Right renal pelvis (tissue), 4 donors: ENCODE results near the gene BAZ1B. TPM values are rescaled to one million over a fixed set of nuclear protein-coding genes. Genes with fewer than 3 reads are reported as not detected.
"Not testable (repeated sequence)": the region's sequence is repeated elsewhere in the genome, so short reads cannot be mapped to it uniquely, and the experiment has no call there.

Experiments
- DNase-seq, 4 donors: peaks; one replicate each; pipeline ENCODE4 v3.0.0-alpha.2; 2013; ENCODE audit warnings: low read depth in 4 of 4, low spot score in 3 of 4, missing footprints in 1 of 4
- polyA plus RNA-seq, 4 donors: library from polyadenylated mRNA; unstranded; fragments of 120-200 nt; gene quantifications; one replicate each; pipeline ENCODE4 v1.2.1, GENCODE V29; 2013; ENCODE audit not compliant: insufficient read length in 4 of 4

The BAZ1B gene
- polyA plus RNA-seq, 4 donors: 69.0 to 78.0 (median 73.6) TPM

GRCh38 chr7:73448609-73449008 lies 73.5 kb downstream of the BAZ1B start:
- no peak for DNase-seq

GRCh38 chr7:73447121-73447733 lies 74.9 kb downstream of the BAZ1B start:
- DNase-seq: no peak

GRCh38 chr7:73446682-73447081 lies 75.4 kb downstream of the BAZ1B start:
- no peak for DNase-seq

DNA sequence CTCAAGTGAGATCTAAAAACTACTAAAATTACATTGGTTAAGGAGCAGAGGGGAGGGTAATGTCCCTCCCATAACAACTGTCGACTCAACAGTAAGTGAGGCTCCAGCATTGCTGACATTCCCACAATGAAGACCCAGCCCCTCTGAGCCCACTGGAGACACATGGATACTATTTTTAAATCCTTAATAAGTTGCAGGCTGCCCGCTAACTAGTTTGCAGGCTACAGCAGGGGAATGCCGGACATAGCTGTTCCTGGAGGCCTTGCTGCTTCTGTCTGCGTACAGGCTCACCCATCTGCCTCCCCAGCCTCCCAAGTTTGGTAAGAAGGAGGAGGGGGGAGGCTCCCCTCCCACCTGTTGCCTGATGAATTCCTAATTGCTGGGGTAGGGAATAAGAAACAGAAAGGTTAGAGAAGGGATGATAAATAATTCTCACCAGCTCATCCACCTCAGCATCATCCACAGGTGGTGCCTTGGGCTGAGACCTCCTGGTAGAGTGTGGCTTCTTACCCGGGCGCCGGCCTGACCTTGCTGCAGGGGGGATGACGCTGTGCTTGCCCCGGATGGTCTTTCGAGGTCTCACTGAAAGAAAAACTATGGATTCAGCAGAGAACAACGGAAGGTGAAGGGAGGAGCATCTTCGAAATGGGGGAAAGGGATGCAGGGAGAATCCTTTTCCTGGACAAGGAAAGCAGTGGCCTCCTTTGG lies 78.4 kb downstream of the BAZ1B start:
- no peak for DNase-seq

DNA sequence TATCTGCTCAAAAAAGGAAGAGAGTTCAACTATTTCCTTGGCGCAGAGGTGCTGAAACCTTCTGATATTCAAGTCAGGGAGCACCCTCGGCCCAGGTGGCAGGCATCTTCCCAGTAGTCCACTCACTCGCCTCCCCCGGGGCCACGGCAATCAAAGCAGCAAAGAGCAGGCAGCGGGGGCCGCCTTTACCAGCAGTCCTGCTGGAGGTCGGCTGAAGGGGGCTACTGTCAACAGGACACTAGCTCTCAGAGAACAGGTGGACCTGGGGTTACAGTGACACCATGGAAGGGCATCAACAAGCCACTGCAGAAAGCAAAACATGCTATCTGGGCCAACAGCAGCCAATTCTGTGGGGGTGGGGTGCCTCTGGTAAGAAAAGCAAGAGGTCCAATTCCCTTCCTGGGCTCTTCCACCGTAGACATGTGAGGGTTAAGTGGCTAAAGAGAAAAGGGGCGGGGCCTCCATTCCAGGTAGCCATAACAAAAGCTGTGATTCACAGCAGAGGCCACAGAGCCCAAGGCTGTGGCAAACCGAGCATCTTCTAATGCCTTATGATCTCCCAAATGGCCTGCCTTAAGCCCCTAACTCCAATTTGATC lies 79.1 kb downstream of the BAZ1B start:
- DNase-seq: no peak

DNA sequence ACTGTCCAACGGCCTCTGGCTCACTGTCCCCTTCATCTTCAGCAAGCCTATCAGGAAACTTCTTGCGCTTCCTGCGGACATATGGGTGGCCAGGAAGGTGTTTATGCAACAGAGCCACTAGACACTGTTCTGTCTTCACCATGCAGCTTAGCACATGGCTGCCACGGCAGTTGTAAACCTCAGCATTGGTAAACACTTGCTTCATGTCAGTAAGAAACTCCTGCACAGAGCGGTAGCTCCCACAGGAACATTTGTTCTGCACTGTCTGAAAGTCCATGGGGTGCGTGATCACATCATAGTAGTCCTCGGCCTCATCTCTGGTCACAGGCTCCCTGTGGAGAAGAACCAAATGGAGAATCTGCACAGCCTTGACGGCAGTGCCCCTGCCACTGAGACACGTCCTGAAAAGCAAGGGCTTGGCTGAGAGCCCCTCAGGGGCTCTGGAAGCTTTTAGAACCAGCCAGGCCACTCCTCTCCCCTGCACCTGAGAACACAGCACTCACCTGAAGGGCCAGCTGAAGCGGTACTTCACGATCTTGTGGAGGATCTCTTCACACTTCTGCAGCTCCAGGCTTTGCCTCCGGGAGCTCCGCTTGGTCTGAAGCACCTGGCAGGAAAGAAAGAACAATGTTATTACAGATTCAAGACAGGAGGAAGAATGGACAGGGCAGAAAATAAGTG lies 79.7 kb downstream of the BAZ1B start:
- no peak for DNase-seq

- DNase-seq: no peak
Observed at GRCh38 chr7:73439410-73439704, 82.7 kb downstream of the BAZ1B start.

GRCh38 chr7:73438547-73439409 lies 83.3 kb downstream of the BAZ1B start:
- no peak for DNase-seq

DNA sequence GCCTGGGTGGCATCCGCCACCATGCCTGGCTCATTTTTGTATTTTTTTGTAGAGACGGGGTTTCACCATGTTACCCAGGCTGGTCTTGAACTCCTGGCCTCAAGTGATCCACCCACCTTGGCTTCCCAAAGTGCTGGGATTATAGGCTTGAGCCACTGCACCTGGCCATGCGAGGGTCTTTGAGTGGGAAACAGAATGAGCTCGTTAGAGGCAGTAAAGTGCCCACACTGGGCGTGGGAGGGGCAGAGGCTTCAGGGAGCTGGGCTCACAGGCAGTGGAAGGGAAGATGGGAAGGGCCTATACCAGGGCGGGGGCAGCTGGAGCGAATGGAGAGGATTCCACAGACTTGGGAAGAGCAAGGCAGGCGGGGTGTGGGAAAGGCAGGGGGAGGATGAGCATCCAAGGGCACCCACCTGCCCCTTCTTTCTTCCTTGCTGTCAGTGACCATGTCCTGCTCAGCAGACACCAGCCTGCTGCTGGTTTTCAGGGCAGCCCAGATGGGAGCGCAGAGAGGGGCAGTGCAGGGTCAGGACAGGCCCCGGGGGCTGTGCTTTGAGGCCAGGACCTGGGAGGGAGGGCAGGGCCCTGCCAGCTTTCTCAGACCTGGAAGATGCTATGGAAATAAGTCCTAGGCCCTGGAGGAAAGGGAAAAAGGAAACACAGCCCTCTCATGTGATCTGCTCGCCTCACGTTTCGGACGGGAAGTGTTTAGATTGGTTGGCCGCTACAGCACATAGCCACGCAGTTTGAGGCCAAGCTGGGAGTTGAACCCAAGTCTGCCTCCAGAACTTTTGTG lies 84.3 kb downstream of the BAZ1B start:
- DNase-seq: no peak

DNA sequence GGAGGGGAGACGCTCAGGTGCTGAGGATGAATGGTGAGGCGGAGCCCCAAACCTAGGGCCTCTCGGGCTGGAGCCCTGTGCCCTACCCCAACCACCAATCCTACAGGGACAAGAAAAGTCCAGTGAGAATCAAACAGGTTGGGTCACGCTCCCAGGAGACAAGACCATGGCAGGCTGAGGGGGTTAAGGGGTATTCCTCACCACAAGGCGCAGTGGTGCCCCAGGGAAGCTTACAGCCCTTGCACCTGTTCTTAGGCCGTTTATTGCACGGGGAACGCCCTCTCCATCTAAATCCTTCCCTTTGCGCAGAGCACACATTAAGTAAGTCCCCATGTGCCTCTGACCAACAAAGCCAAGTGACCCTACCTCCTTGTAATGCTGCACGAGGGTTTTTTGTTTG lies 85.0 kb downstream of the BAZ1B start:
- no peak for DNase-seq

DNA sequence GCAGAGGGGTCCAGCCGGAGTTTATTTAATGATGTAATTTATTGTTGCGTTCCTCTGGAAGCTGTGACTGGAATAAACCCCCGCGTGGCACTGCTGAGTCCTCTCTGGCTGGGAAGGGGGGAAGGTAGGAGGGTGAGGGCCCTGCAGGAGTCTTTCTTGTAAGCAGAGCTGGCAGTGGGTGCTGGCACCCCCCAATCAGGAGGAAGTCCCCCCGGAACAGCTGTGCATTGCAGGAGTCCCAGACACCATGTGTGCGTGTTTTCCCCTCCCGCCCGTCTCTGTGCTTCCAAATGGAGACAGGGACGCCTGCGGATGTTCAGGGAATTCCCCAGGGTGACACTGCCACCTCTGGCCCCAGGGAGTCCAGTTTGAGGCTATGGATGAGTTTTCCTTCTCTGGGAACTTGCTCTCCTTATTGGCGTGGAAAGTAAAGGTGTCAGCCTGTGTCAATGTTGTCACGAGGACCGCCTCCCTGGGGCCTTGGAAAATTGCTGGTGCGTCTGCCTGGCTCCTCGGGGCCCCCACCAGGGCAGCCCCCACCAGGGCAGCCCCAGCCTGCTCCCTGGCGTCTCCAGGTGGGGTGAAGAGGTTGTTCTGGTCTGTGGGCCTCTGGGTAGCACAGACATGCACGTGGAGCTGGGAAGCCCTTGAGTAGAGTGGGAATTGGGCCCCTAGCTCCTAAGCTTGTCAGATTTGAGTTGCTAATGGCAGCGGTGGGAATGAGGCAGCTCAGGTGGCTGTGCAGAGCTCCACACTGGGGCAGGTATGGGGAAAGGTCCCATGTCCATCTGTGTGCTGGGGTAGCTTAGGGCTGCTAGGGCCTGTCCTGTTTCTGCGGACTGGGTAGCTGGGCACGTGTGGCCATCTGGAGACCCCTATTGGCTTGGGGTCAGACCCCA lies 85.8 kb downstream of the BAZ1B start:
- DNase-seq: no peak

- no peak for DNase-seq
Observed at GRCh38 chr7:73435471-73436009, 86.6 kb downstream of the BAZ1B start.

GRCh38 chr7:73434701-73435069 lies 87.4 kb downstream of the BAZ1B start:
- no peak for DNase-seq

DNA sequence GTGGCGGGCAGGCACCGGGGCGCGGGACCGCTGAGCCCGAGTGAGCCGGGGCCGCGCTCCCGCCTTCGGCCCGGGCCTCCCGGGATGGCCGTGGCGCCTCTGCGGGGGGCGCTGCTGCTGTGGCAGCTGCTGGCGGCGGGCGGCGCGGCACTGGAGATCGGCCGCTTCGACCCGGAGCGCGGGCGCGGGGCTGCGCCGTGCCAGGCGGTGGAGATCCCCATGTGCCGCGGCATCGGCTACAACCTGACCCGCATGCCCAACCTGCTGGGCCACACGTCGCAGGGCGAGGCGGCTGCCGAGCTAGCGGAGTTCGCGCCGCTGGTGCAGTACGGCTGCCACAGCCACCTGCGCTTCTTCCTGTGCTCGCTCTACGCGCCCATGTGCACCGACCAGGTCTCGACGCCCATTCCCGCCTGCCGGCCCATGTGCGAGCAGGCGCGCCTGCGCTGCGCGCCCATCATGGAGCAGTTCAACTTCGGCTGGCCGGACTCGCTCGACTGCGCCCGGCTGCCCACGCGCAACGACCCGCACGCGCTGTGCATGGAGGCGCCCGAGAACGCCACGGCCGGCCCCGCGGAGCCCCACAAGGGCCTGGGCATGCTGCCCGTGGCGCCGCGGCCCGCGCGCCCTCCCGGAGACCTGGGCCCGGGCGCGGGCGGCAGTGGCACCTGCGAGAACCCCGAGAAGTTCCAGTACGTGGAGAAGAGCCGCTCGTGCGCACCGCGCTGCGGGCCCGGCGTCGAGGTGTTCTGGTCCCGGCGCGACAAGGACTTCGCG lies 88.0 kb downstream of the BAZ1B start:
- DNase-seq: no peak

DNA sequence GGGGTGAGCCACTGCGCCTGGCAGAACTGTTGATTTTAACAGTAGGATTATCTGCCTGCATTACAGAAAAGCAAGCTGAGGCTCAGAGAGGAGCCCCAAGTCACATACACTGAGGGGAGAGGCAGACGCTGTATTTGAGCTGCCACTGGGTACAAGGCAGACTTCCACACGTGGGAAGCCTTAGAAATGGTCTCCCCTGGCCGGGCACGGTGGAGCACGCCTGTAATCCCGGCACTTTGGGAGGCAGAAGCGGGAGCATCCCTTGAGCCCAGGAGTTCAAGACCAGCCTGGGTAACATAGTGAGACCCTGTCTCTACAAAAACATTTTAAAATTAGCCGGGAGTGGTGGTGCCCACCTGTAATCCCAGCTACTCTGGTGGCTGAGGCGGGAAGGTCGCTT lies 89.4 kb downstream of the BAZ1B start:
- DNase-seq: no peak

GRCh38 chr7:73431041-73431835 lies 90.9 kb downstream of the BAZ1B start:
- no peak for DNase-seq

DNA sequence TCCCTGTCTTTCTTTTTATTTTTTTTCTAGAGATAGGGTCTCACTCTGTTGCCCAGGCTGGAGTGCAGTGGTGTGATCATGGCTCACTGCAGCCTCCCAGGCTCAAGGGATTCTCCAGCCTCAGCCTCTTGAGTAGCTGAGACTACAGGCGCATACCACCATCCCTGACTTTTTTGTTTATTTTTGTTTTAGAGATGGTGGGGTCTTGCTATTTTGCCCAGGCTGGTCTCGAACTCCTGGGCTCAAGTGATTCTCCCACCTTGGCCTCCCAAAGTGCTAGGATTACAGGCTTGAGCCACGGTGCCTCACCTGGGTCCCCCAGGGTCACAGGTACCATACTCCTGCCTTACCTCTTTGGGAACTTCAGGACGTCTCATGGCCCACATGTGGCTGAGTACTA lies 91.6 kb downstream of the BAZ1B start:
- DNase-seq: not testable (repeated sequence)
